IMR-90 (cell line): Measurements from ENCODE around the gene BTK. TPM values are rescaled to one million over a fixed set of nuclear protein-coding genes. Genes with fewer than 3 reads are reported as not detected.

Experiments used
- ATAC-seq: fragments of 200-7000 bp; cut with Tn5 transposase; 2 replicates; pipeline ENCODE4 v1.9.1; 2020; ENCODE audit warnings: low read depth, mild to moderate bottlenecking, moderate library complexity
- BruUV-seq: library from RNA; stranded (reverse); fragments of 400-500 nt; replicated peaks from 2 replicates; lab custom pipeline; 2021; lab: Mats Ljungman, UMichigan
- CTCF ChIA-PET: fragments of 300-600 bp; formaldehyde crosslinking; extraction: SDS; loops from one replicate; lab custom pipeline; 2021; ENCODE audit warnings: antibody characterized with exemption; lab: Yijun Ruan, JAX
- POLR2A ChIA-PET: fragments of 300-600 bp; sonication (Branson Sonifier 250); formaldehyde crosslinking; loops from one replicate; lab custom pipeline; 2022; ENCODE audit warnings: antibody characterized with exemption; ENCODE audit not compliant: unreplicated experiment; lab: Charles Lee
- DNase-seq: peaks from one replicate; pipeline ENCODE4 v3.0.0; 2013
- H2AFZ ChIP-seq: replicated peaks from 2 replicates; pipeline ENCODE3; 2013; ENCODE audit warnings: low read length, mild to moderate bottlenecking; ENCODE audit not compliant: poor library complexity
- H2AK5ac ChIP-seq: 2 replicates; pipeline ENCODE4 v1.6.1; 2013; ENCODE audit warnings: low read depth, low read length, inconsistent platforms
- H2AK9ac ChIP-seq: replicated peaks from 2 replicates; pipeline ENCODE3; 2013; ENCODE audit warnings: mild to moderate bottlenecking, low read depth, low read length, moderate library complexity; ENCODE audit not compliant: poor library complexity
- H2BK120ac ChIP-seq: 2 replicates; pipeline ENCODE4 v1.6.1; 2013; ENCODE audit warnings: low read depth, low read length, inconsistent platforms
- H2BK15ac ChIP-seq: 3 replicates; pipeline ENCODE4 v1.6.1; 2013; ENCODE audit warnings: low read depth, low read length, inconsistent platforms
- H2BK20ac ChIP-seq: 2 replicates; pipeline ENCODE4 v1.6.1; 2013; ENCODE audit warnings: low read depth, mild to moderate bottlenecking, inconsistent platforms, low read length, moderate library complexity
- H2BK5ac ChIP-seq: 2 replicates; pipeline ENCODE4 v1.6.1; 2013; ENCODE audit warnings: mild to moderate bottlenecking, low read depth, low read length, inconsistent platforms; ENCODE audit not compliant: poor library complexity, severe bottlenecking
- H3K14ac ChIP-seq: replicated peaks from 2 replicates; pipeline ENCODE4 v1.6.1; 2013; ENCODE audit warnings: low read depth, low read length, inconsistent platforms
- H3K18ac ChIP-seq: 2 replicates; pipeline ENCODE4 v1.6.1; 2013; ENCODE audit warnings: low read depth, low read length, control low read depth
- H3K23ac ChIP-seq: 2 replicates; pipeline ENCODE4 v1.6.1; 2013; ENCODE audit warnings: low read depth, low read length, inconsistent platforms
- H3K27ac ChIP-seq: 2 replicates; pipeline ENCODE4 v1.5.1; 2013; ENCODE audit warnings: mild to moderate bottlenecking, control low read depth, low read length; ENCODE audit not compliant: insufficient read depth
- H3K27me3 ChIP-seq: 2 replicates; pipeline ENCODE4 v1.6.1; 2013; ENCODE audit warnings: low read length; ENCODE audit not compliant: control insufficient read depth, insufficient read depth
- H3K36me3 ChIP-seq: 2 replicates; pipeline ENCODE4 v1.6.1; 2013; ENCODE audit warnings: low read length, mixed read lengths; ENCODE audit not compliant: control insufficient read depth, insufficient read depth
- H3K4ac ChIP-seq: 2 replicates; pipeline ENCODE4 v1.6.1; 2013; ENCODE audit warnings: low read depth, low read length, inconsistent platforms
- H3K4me1 ChIP-seq: 2 replicates; pipeline ENCODE4 v1.6.1; 2013; ENCODE audit warnings: low read length, mixed read lengths; ENCODE audit not compliant: control insufficient read depth, insufficient read depth
- H3K4me2 ChIP-seq: 2 replicates; pipeline ENCODE4 v1.6.1; 2013; ENCODE audit warnings: low read depth, mild to moderate bottlenecking, control low read depth, low read length, moderate library complexity
- H3K4me3 ChIP-seq: 2 replicates; pipeline ENCODE4 v1.5.1; 2013; ENCODE audit warnings: low read depth, mild to moderate bottlenecking, control low read depth, low read length, moderate library complexity; ENCODE audit not compliant: insufficient read depth
- H3K56ac ChIP-seq: 2 replicates; pipeline ENCODE4 v1.6.1; 2013; ENCODE audit warnings: low read length, inconsistent platforms; ENCODE audit not compliant: insufficient read depth; ENCODE audit errors: extremely low read depth
- H3K79me1 ChIP-seq, 2 experiments: 2 replicates each; pipeline ENCODE4 v1.6.1; 2013; ENCODE audit warnings: low read length in 2 of 2, inconsistent platforms in 1 of 2, low read depth in 1 of 2
- H3K9ac ChIP-seq: 2 replicates; pipeline ENCODE4 v1.6.1; 2013; ENCODE audit warnings: low read depth, low read length, control low read depth
- H3K9me1 ChIP-seq: 2 replicates; pipeline ENCODE4 v1.6.1; 2013; ENCODE audit warnings: low read length, inconsistent platforms; ENCODE audit not compliant: insufficient read depth
- H3K9me3 ChIP-seq: 2 replicates; pipeline ENCODE4 v1.6.1; 2013; ENCODE audit warnings: low read length; ENCODE audit not compliant: control insufficient read depth, insufficient read depth
- H4K20me1 ChIP-seq: 2 replicates; pipeline ENCODE4 v1.6.1; 2013; ENCODE audit warnings: low read length, inconsistent platforms; ENCODE audit not compliant: insufficient read depth
- H4K5ac ChIP-seq: 2 replicates; pipeline ENCODE4 v1.6.1; 2013; ENCODE audit warnings: mild to moderate bottlenecking, low read depth, low read length, control low read depth
- H4K8ac ChIP-seq, 2 experiments: 2 replicates each; pipeline ENCODE4 v1.6.1; 2013; ENCODE audit warnings: low read depth in 2 of 2, low read length in 2 of 2, control low read depth in 1 of 2, inconsistent platforms in 1 of 2
- H4K91ac ChIP-seq: 2 replicates; pipeline ENCODE4 v1.6.1; 2013; ENCODE audit warnings: low read depth, low read length, inconsistent platforms; ENCODE audit not compliant: insufficient read depth
- CEBPB ChIP-seq: IDR thresholded peaks from 2 replicates; pipeline ENCODE4 v1.6.1; 2012; ENCODE audit warnings: low read depth, low read length, improper control_type of control experiment
- WGBS, 2 experiments: methylation state at CpG; one replicate each; pipeline versions ENCODE4 v1.1.5 to v1.1.7; 2013; ENCODE audit warnings: missing lambda C conversion rate in 2 of 2; ENCODE audit not compliant: insufficient read length in 1 of 2; ENCODE audit errors: extremely low coverage in 2 of 2; 5-methylcytosine and 5-hydroxymethylcytosine counted together
- dilution Hi-C: fragments of 300-500 bp; cut with HindIII; formaldehyde crosslinking; loops from one replicate; pipeline ENCODE4 v1.14.3; 2018; ENCODE audit warnings: low sequenced_read_pairs; ENCODE audit not compliant: unreplicated experiment
- in situ Hi-C: fragments of 300-500 bp; cut with MboI; formaldehyde crosslinking; loops from 3 replicates; pipeline ENCODE4 v1.14.3; 2019; ENCODE audit warnings: low sequenced_read_pairs, inconsistent platforms, mixed read lengths
- intact Hi-C: fragments of 100-400 bp; cut with micrococcal nuclease; formaldehyde crosslinking; loops from 2 replicates; pipeline ENCODE4 v1.10.0; 2022
- polyA plus RNA-seq, 3 experiments: library from polyadenylated mRNA; depleted of rRNA; stranded (reverse); fragments of >200 nt; gene quantifications; 2 replicates each; pipeline ENCODE4 v1.2.3, GENCODE V29; 2012; ENCODE audit warnings: low replicate concordance in 1 of 3
- total RNA-seq: library from RNA; depleted of rRNA; stranded (reverse); fragments of >200 nt; gene quantifications from 2 replicates; pipeline ENCODE4 v1.2.3, GENCODE V29; 2012

The BTK gene
- total and polyA plus RNA-seq, 2 of the 4 experiments (the other 2 are of a cell fraction): not detected

GRCh38 chrX:101377547-101377946, 8.4 kb downstream of the BTK start:
- no peak overlapping the region for H4K8ac ChIP-seq
- no peak overlapping the region for H2AK5ac ChIP-seq
- H4K91ac ChIP-seq: no peak overlapping the region
- peaks cover 3% of the 10 kb centered on the region for H3K27me3 ChIP-seq
- H3K36me3 ChIP-seq: no peaks in the 10 kb centered on the region
- H3K27ac ChIP-seq: no peak overlapping the region
- ChIA-PET CTCF (no interaction called here), POLR2A (no interaction called here)
- no peak overlapping the region for H3K56ac ChIP-seq
- no peaks in the 10 kb centered on the region for H3K9me1 ChIP-seq
- no TSS peak for BruUV-seq
- H3K79me1 ChIP-seq: no peaks in the 10 kb centered on the region
- no peaks in the 10 kb centered on the region for H3K9me3 ChIP-seq
- H2BK20ac ChIP-seq: no peak overlapping the region
- no peak overlapping the region for H3K4ac ChIP-seq
- intact Hi-C loops (no loop called here), in situ Hi-C loops (no loop called here), dilution Hi-C loops (no loop called here)
- H2AK9ac ChIP-seq: no peak overlapping the region
- no peak overlapping the region for H2AFZ ChIP-seq
- no peaks in the 10 kb centered on the region for H4K20me1 ChIP-seq
- ATAC-seq (no peak), DNase-seq (no peak)
- no peak overlapping the region for H3K18ac ChIP-seq
- no CpG with 5 or more reads among the region's 1 CpG for WGBS, 2 experiments
- H3K9ac ChIP-seq: no peak overlapping the region
- H3K4me1 ChIP-seq: no peaks in the 10 kb centered on the region
- no peak overlapping the region for H3K14ac ChIP-seq
- H2BK5ac ChIP-seq: no peak overlapping the region
- TF ChIP-seq CEBPB: no peak
- no peak overlapping the region for H4K5ac ChIP-seq
- no peak overlapping the region for H2BK120ac ChIP-seq
- no peak overlapping the region for H2BK15ac ChIP-seq
- no peak overlapping the region for H3K4me2 ChIP-seq
- no peak overlapping the region for H3K23ac ChIP-seq
- no peak overlapping the region for H3K4me3 ChIP-seq
